Left colon (tissue), 2 donors: ENCODE data around the gene TSHB. TPM values are rescaled to one million over a fixed set of nuclear protein-coding genes. Genes with fewer than 3 reads are reported as not detected.

Experiments
- ATAC-seq: fragments of 200-7000 bp; cut with Tn5 transposase; one replicate; pipeline ENCODE4 v1.9.1; 2020; ENCODE audit warnings: mild to moderate bottlenecking, moderate library complexity
- DNase-seq, 2 donors: peaks; one replicate each; pipeline ENCODE4 v3.0.0-alpha.2; 2020
- intact Hi-C, 2 donors: fragments of 100-400 bp; cut with DNase I in 1 of 2; cut with micrococcal nuclease in 1 of 2; formaldehyde crosslinking; loops; one replicate each; pipeline versions ENCODE4 v1.11.2 to v1.14.0; 2022; cut with DNase I, micrococcal nuclease
- total RNA-seq, 2 donors: library from RNA; stranded (reverse); fragmentation: NEBNext Ultra II Directional; extraction: Animal tissue kit (Norgen Biotek cat#: 25700); gene quantifications; one replicate each; pipeline ENCODE4 v1.2.1, GENCODE V29; 2021
- donor health status: DM: no; HTN: no; CAD: no.
- donor health status: DM: yes; HTN: yes; CAD: no.

The TSHB gene
- total RNA-seq, 2 donors from 2014 or later, result not detected

DNA sequence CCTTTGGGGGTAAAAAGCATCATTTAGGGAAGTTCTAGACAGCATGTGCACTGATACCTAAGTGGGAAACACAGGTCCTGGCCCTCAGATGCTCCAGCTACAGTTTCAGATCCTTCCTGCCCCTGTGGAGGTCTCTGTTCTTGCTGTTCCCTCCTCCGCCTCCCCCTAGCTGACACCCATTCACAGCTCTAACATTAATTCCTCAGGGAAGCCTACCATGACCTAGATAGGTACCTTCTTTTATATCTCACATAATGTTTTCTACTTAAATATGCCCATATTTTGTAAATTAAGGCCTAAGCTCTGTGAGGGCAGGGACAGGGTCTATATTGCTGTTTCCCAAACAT is 48.3 kb downstream of the TSHB start:
- ATAC-seq (no peak), DNase-seq (no peak)
- intact Hi-C loops, result no loop called here

DNA sequence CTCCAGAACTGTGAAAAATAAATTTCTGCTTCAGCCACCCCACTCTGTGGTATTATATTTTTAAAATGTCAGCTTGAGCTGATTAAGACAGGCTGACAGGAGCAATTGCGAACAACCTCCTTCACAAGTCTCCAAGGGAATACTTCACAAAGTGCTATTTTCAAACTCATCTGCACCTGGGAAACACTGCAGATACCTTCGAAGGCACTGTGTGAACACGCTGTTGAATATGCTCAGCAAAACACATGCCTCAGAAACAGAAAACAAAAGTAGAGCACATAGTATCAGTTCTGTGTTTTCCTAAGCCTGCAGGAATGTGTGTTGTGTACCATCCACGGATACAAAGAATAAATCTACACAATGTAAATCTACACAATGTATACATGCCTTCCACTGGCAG is 49.1 kb downstream of the TSHB start:
- intact Hi-C loops, result no loop called here
- no peak for ATAC-seq
- DNase-seq, result no peak

DNA sequence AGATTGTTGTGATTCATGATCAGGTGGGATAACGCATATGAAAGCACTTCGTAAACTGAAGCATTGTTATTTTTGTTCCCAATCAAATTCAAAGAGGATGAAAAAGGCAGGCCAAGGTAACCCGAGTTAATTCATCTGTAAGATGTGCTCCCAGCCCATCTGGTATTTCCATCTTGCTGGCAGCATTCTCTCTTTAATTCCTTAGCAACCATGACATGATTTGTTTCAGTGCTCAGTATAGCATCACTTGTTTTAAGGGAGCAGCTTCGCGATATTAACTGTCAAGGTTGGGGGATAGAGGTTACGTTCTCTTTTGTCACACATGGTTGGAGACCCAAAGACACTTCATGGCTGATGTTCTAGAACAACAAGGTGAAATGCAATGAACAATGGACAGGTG is 53.3 kb downstream of the TSHB start:
- intact Hi-C loops, result no loop called here
- DNase-seq (no peak), ATAC-seq (no peak)

Other genes starting within 250 kb of the TSHB start
- 10 to 100 TPM; 34.7 to 44.9 TPM for gene SIKE1, start 249.1 kb upstream of the TSHB start, total RNA-seq
- not detected for gene SYCP1, start 175.0 kb upstream of the TSHB start, total RNA-seq
- gene TSPAN2, start 59.7 kb downstream of the TSHB start, total RNA-seq, result 10 to 100 TPM in 1 of 2 donors, 1 to 10 TPM in 1; 3.3 to 12.1 TPM